Neural cell (in vitro differentiated cells): Measurements from ENCODE around the gene TBC1D5.
"Not testable (repeated sequence)": the region's sequence is repeated elsewhere in the genome, so short reads cannot be mapped to it uniquely, and the experiment has no call there.

Experiments used
- CTCF ChIP-seq: fragments of 450-650 bp; IDR thresholded peaks from 2 replicates; pipeline ENCODE4 v1.5.1; 2014; ENCODE audit warnings: antibody characterized with exemption, mild to moderate bottlenecking, moderate library complexity; ENCODE audit not compliant: poor library complexity, severe bottlenecking
- REST ChIP-seq: IDR thresholded peaks from 2 replicates; pipeline ENCODE4 v1.6.1; 2012; ENCODE audit warnings: borderline replicate concordance

- TF ChIP-seq REST, CTCF: not testable (repeated sequence)
These were observed 42.6 kb downstream of the TBC1D5 start for GRCh38 chr3:17699815-17700214.
